ENCODE results near the gene PLEKHG4B. TPM values are rescaled to one million over a fixed set of nuclear protein-coding genes. Genes with fewer than 3 reads are reported as not detected.

Gene PLEKHG4B
- total RNA-seq, 1 experiment from 2014 or later, result 44.3 TPM

GRCh38 chr5:191949-192690 lies 100.2 kb downstream of the PLEKHG4B start:
- H3K27ac Mint-ChIP-seq, result no peak overlapping the region

More at GRCh38 chr5:191949-192690, 100.2 kb downstream of the PLEKHG4B start:
- no peak overlapping the region for H4K91ac ChIP-seq (ENCODE audit: insufficient read length, low read depth, low read length)
- H2AK5ac ChIP-seq (ENCODE audit: insufficient read length, low read length), result no peak overlapping the region
- H3K18ac ChIP-seq (ENCODE audit: insufficient read length, low read depth, low read length), result no peak overlapping the region
- H3K79me1 ChIP-seq (ENCODE audit: insufficient read depth, low read depth, low read length, poor library complexity, severe bottlenecking), result no peaks in the 10 kb centered on the region
- TF ChIP-seq, protein P1, sequence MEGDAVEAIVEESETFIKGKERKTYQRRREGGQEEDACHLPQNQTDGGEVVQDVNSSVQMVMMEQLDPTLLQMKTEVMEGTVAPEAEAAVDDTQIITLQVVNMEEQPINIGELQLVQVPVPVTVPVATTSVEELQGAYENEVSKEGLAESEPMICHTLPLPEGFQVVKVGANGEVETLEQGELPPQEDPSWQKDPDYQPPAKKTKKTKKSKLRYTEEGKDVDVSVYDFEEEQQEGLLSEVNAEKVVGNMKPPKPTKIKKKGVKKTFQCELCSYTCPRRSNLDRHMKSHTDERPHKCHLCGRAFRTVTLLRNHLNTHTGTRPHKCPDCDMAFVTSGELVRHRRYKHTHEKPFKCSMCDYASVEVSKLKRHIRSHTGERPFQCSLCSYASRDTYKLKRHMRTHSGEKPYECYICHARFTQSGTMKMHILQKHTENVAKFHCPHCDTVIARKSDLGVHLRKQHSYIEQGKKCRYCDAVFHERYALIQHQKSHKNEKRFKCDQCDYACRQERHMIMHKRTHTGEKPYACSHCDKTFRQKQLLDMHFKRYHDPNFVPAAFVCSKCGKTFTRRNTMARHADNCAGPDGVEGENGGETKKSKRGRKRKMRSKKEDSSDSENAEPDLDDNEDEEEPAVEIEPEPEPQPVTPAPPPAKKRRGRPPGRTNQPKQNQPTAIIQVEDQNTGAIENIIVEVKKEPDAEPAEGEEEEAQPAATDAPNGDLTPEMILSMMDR (conservative IDR thresholded peaks at IDR 0.05), result no peak
- H3K14ac ChIP-seq (ENCODE audit: insufficient read depth, low read length), result no peak overlapping the region
- no peaks in the 10 kb centered on the region for H4K20me1 ChIP-seq (ENCODE audit: control insufficient read depth, insufficient read depth, insufficient read length)
- H3K4me1 ChIP-seq (ENCODE audit: insufficient read depth, low read length), result 0 out of 2 replicates have a peak, but pooled peaks cover 3% of the 10 kb centered on the region
- H4K8ac ChIP-seq (replicated peaks; ENCODE audit: insufficient read length, low read depth, low read length), result no peak overlapping the region
- no peak overlapping the region for H2BK5ac ChIP-seq (ENCODE audit: insufficient read length, low read length)
- H3K27ac ChIP-seq (ENCODE audit: insufficient read length, low read depth, low read length), result no peak overlapping the region
- no peak overlapping the region for H2AFZ ChIP-seq (ENCODE audit: low read length)
- H3K79me2 ChIP-seq (ENCODE audit: insufficient read depth, low read length), result no peaks in the 10 kb centered on the region
- Mint-ChIP-seq H3K9me3 (no peaks in the 10 kb centered on the region), H3K27me3 (ENCODE audit: low read depth) (peaks cover 9% of the 10 kb centered on the region), H3K4me3 (no peak overlapping the region), H3K36me3 (ENCODE audit: insufficient read depth in 1 of 3, low read depth in 3 of 3) (no peaks in the 10 kb centered on the region), H3K4me1 (peaks cover 9 to 13% of the 10 kb centered on the region in 2 experiments)
- no peak overlapping the region for H3K23ac ChIP-seq (ENCODE audit: insufficient read length, low read depth, low read length)
- no peaks in the 10 kb centered on the region for H3K23me2 ChIP-seq (ENCODE audit: insufficient read length, low read depth, low read length, poor library complexity, severe bottlenecking)
- H2BK20ac ChIP-seq (ENCODE audit: low read depth, low read length, poor library complexity, severe bottlenecking), result no peak overlapping the region
- no peaks in the 10 kb centered on the region for H3K9me3 ChIP-seq (ENCODE audit: control insufficient read depth, low read depth, low read length)
- H3K56ac ChIP-seq (ENCODE audit: insufficient read length, low read depth, low read length), result no peak overlapping the region
- H3K4ac ChIP-seq (ENCODE audit: low read depth, low read length), result no peak overlapping the region
- H3K27me3 ChIP-seq (ENCODE audit: insufficient read depth, low read length), result no peaks in the 10 kb centered on the region
- H3K9ac ChIP-seq (ENCODE audit: extremely low read depth, insufficient read length, low read length), result no peak overlapping the region
- H4K5ac ChIP-seq (ENCODE audit: insufficient read length, low read depth, low read length), result no peak overlapping the region
- DNase-seq, result no peak
- no peak overlapping the region for H2BK120ac ChIP-seq (ENCODE audit: low read depth, low read length, poor library complexity, severe bottlenecking)
- no peak overlapping the region for H3K4me2 ChIP-seq (ENCODE audit: insufficient read depth, insufficient read length, low read length)
- no peak overlapping the region for H3T11ph ChIP-seq (ENCODE audit: low read length)
- H2BK15ac ChIP-seq (ENCODE audit: low read depth, low read length), result no peak overlapping the region
- H2BK12ac ChIP-seq (ENCODE audit: insufficient read length, low read depth, low read length), result no peak overlapping the region
- WGBS (ENCODE audit: extremely low coverage, insufficient read length, low lambda C conversion rate), result no CpG with 5 or more reads among the region's 46 CpGs

All from H9 (cell line).